Right atrium auricular region (tissue), 2 donors: ENCODE measurements around the gene CAPN7. TPM values are rescaled to one million over a fixed set of nuclear protein-coding genes. Genes with fewer than 3 reads are reported as not detected.

ENCODE experiments used
- DNase-seq: peaks from one replicate; pipeline ENCODE4 v3.0.0-alpha.2; 2019; ENCODE audit warnings: low spot score
- H3K27ac ChIP-seq, 2 donors: fragments of 200-600 bp; sonication (generic); 1 replicate in 1 of 2; 2 replicates in 1 of 2; pipeline ENCODE4 v1.5.1; 2016 to 2019
- H3K27me3 ChIP-seq, 2 donors: fragments of 200-600 bp; sonication (generic); one replicate each; pipeline versions ENCODE4 v1.5.1 to v1.6.0; 2017 to 2019
- H3K36me3 ChIP-seq: fragments of 200-600 bp; sonication (generic); one replicate; pipeline ENCODE4 v1.5.1; 2016
- H3K4me1 ChIP-seq, 2 donors: fragments of 200-600 bp; sonication (generic); one replicate each; pipeline versions ENCODE4 v1.5.1 to v1.6.0; 2017 to 2019
- H3K4me3 ChIP-seq, 2 donors: fragments of 200-600 bp; sonication (generic); 1 replicate in 1 of 2; 2 replicates in 1 of 2; pipeline ENCODE4 v1.5.1; 2017 to 2019; ENCODE audit warnings: mild to moderate bottlenecking in 1 of 2, moderate library complexity in 1 of 2
- H3K9me3 ChIP-seq, 2 donors: fragments of 200-600 bp; sonication (generic); one replicate each; pipeline ENCODE4 v1.5.1; 2019
- CTCF ChIP-seq, 2 donors: fragments of 200-600 bp; sonication (generic); IDR thresholded peaks; one replicate each; pipeline ENCODE4 v1.5.1; 2019; ENCODE audit warnings: antibody characterized with exemption in 2 of 2
- total RNA-seq, 2 donors: library from RNA; depleted of rRNA; stranded (reverse); fragments of >200 nt; gene quantifications; one replicate each; pipeline ENCODE4 v1.1.0, GENCODE V29; 2016

The CAPN7 gene
- total RNA-seq, 2 donors from 2014 or later = 21.2 to 21.3 TPM

- no peak overlapping the region for H3K4me3 ChIP-seq
- TF ChIP-seq CTCF (IDR thresholded peaks at IDR 0.05) = no peak
- no peak overlapping the region for H3K27ac ChIP-seq
- H3K9me3 ChIP-seq = no peaks in the 10 kb centered on the region
- no peaks in the 10 kb centered on the region for H3K36me3 ChIP-seq
- no peaks in the 10 kb centered on the region for H3K27me3 ChIP-seq
- H3K4me1 ChIP-seq = peaks cover 0 to 30% of the 10 kb centered on the region in 2 donors
- DNase-seq = peak; percentile 56
Observed at GRCh38 chr3:15267502-15267901, 61.5 kb downstream of the CAPN7 start.

DNA sequence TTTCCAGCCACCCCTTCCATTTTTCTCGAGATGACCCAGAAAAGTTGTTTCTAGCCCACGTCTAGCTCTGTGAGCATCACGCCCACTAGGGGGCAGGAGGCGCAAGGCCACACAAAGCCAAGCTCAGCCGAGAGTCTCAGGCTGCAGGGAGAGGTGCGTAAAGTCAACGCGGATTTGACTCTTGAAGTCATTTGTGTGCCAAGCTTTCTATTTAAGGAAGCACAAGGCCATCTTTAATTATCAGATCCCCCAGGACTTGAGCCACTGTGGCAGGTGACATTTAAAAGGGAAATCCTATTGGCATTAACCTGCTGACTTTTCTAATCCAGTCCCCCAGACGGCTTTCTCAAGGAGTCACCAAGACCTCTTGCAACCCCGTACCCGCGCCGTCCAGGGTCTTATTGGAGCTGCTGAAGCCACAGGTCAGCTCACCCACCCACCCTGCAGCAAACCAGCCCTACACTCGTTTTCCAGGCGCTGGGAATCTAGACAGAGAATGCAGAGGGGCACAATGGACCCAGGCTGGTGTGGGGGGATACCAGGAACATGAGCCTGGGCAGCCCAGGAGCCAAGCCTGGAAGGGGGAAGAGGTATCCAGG is 62.1 kb downstream of the CAPN7 start:
- Histone ChIP-seq H3K27me3 (no peaks in the 10 kb centered on the region), H3K4me1 (peaks cover 0 to 30% of the 10 kb centered on the region in 2 donors), H3K36me3 (no peaks in the 10 kb centered on the region), H3K9me3 (no peaks in the 10 kb centered on the region), H3K4me3 (no peak overlapping the region), H3K27ac (peak overlapping the region; percentile 11 to 76)
- peak; percentile 84 to 95 for TF ChIP-seq CTCF (IDR thresholded peaks at IDR 0.05)
- DNase-seq = peak; percentile 94

GRCh38 chr3:15269091-15269989 is 63.3 kb downstream of the CAPN7 start:
- no peaks in the 10 kb centered on the region for H3K9me3 ChIP-seq
- peak; percentile 96 for DNase-seq
- H3K27ac ChIP-seq = peak overlapping the region; percentile 65 to 76
- H3K36me3 ChIP-seq = no peaks in the 10 kb centered on the region
- H3K4me1 ChIP-seq = peaks cover 0 to 30% of the 10 kb centered on the region in 2 donors
- no peaks in the 10 kb centered on the region for H3K27me3 ChIP-seq
- no peak for TF ChIP-seq CTCF (IDR thresholded peaks at IDR 0.05)
- no peak overlapping the region for H3K4me3 ChIP-seq

DNA sequence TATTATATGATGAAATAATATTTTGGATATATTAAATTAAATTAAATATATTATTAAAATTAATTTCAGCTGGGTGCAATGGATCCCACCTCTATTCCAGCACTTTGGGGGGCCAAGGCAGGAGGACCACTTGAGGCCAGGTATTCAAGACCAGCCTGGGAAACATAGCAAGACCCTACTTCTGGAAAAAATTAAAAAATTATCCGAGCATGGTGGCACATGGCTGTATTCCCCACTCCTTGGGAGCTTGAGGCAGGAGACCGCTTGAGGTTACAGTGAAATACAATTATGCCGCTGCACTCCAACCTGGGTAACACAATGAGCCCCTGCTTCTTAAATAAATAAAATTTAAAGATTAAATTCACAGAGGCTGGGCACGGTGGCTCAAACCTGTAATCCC is 65.0 kb downstream of the CAPN7 start:
- no peak for TF ChIP-seq CTCF (IDR thresholded peaks at IDR 0.05)
- Histone ChIP-seq H3K27me3 (no peaks in the 10 kb centered on the region), H3K36me3 (no peaks in the 10 kb centered on the region), H3K9me3 (no peaks in the 10 kb centered on the region), H3K27ac (no peak overlapping the region), H3K4me1 (peaks cover 0 to 30% of the 10 kb centered on the region in 2 donors), H3K4me3 (no peak overlapping the region)
- DNase-seq = peak; percentile 55

GRCh38 chr3:15271785-15272381 is 65.8 kb downstream of the CAPN7 start:
- Histone ChIP-seq H3K9me3 (no peaks in the 10 kb centered on the region), H3K36me3 (no peaks in the 10 kb centered on the region), H3K27me3 (no peaks in the 10 kb centered on the region), H3K4me1 (peaks cover 0 to 30% of the 10 kb centered on the region in 2 donors), H3K27ac (peak overlapping the region in 1 of 2 donors; percentile 37), H3K4me3 (no peak overlapping the region)
- DNase-seq = peak; percentile 75
- TF ChIP-seq CTCF (IDR thresholded peaks at IDR 0.05) = no peak
